Measurements from ENCODE around the gene HAAO.
A peak's percentile ranks its signal among the peaks of the same experiment; 100 is the strongest.
"Not testable (repeated sequence)": the region's sequence is repeated elsewhere in the genome, so short reads cannot be mapped to it uniquely, and the experiment has no call there.

HAAO gene

GRCh38 chr2:42752314-42752713 is 40.1 kb downstream of the HAAO start:
- DNase-seq (ENCODE audit: low read depth in 2 of 2), result no peak

GRCh38 chr2:42748840-42749239 is 43.5 kb downstream of the HAAO start:
- no peak for DNase-seq (ENCODE audit: low read depth in 2 of 2)

GRCh38 chr2:42747422-42747821 is 45.0 kb downstream of the HAAO start:
- DNase-seq (ENCODE audit: low read depth in 2 of 2), result no peak

GRCh38 chr2:42744545-42745082 is 47.8 kb downstream of the HAAO start:
- no peak for DNase-seq (ENCODE audit: low read depth in 2 of 2)

- no peak for DNase-seq (ENCODE audit: low read depth in 2 of 2)
Measured at GRCh38 chr2:42743659-42743990, 48.8 kb downstream of the HAAO start.

- DNase-seq (ENCODE audit: low read depth in 2 of 2), result no peak
Measured at GRCh38 chr2:42742740-42743658, 49.4 kb downstream of the HAAO start.

GRCh38 chr2:42741140-42741539 is 51.2 kb downstream of the HAAO start:
- no peak for DNase-seq (ENCODE audit: low read depth in 2 of 2)

GRCh38 chr2:42736598-42737322 is 55.6 kb downstream of the HAAO start:
- DNase-seq (ENCODE audit: low read depth in 2 of 2), result no peak

- DNase-seq (ENCODE audit: low read depth in 2 of 2), result no peak
Measured at GRCh38 chr2:42733852-42734251, 58.5 kb downstream of the HAAO start.

- DNase-seq (ENCODE audit: low read depth in 2 of 2), result not testable (repeated sequence)
Measured at GRCh38 chr2:42731316-42731715, 61.1 kb downstream of the HAAO start.

GRCh38 chr2:42726680-42727079 is 65.7 kb downstream of the HAAO start:
- no peak for DNase-seq (ENCODE audit: low read depth in 2 of 2)

GRCh38 chr2:42725657-42726056 is 66.7 kb downstream of the HAAO start:
- DNase-seq (ENCODE audit: low read depth in 2 of 2), result no peak

GRCh38 chr2:42724886-42725285 is 67.5 kb downstream of the HAAO start:
- no peak for DNase-seq (ENCODE audit: low read depth in 2 of 2)

GRCh38 chr2:42723465-42723864 is 68.9 kb downstream of the HAAO start:
- DNase-seq (ENCODE audit: low read depth in 2 of 2), result no peak

GRCh38 chr2:42722320-42723190 is 69.8 kb downstream of the HAAO start:
- peak; percentile 51 to 53 for DNase-seq (ENCODE audit: low read depth in 2 of 2)

- no peak for DNase-seq (ENCODE audit: low read depth in 2 of 2)
Measured at GRCh38 chr2:42721898-42722297, 70.5 kb downstream of the HAAO start.
